Measurements from ENCODE around the gene LRRC3C. TPM values are rescaled to one million over a fixed set of nuclear protein-coding genes. Genes with fewer than 3 reads are reported as not detected.

The LRRC3C gene
- total RNA-seq, 1 donor from 2014 or later = not detected

- H3K4me1 Mint-ChIP-seq (ENCODE audit: low read depth) = peaks cover 11% of the 10 kb centered on the region
- DNase-seq (ENCODE audit: low spot score, unreplicated experiment) = peak; percentile 97
- no peaks in the 10 kb centered on the region for H3K9me3 Mint-ChIP-seq (ENCODE audit: low read depth)
- H3K4me3 Mint-ChIP-seq (ENCODE audit: low read depth) = peak within 1 kb of the TSS; percentile 86
- peaks cover 8% of the 10 kb centered on the region for H3K27me3 Mint-ChIP-seq
- peak within 1 kb of the TSS; percentile 96 for H3K27ac Mint-ChIP-seq
- peak; percentile 61 for TF ChIP-seq CTCF (IDR thresholded peaks at IDR 0.05; ENCODE audit: unreplicated experiment)
- peaks cover 8% of the 10 kb centered on the region for H3K36me3 Mint-ChIP-seq (ENCODE audit: insufficient read depth)
Observed at GRCh38 chr17:39980351-39981206, 53.0 kb downstream of the LRRC3C start, which contains the start of gene PSMD3. Gene PSMD3 (plus strand): TSS chr17:39980807. CDS start chr17:39980971, 164 bp downstream.

- Mint-ChIP-seq H3K27me3 (peaks cover 5% of the 10 kb centered on the region), H3K27ac (peak overlapping the region; percentile 96), H3K4me3 (ENCODE audit: low read depth) (peak overlapping the region; percentile 86), H3K36me3 (ENCODE audit: insufficient read depth) (peaks cover 11% of the 10 kb centered on the region), H3K4me1 (ENCODE audit: low read depth) (peaks cover 11% of the 10 kb centered on the region), H3K9me3 (ENCODE audit: low read depth) (no peaks in the 10 kb centered on the region)
- no peak for TF ChIP-seq CTCF (IDR thresholded peaks at IDR 0.05; ENCODE audit: unreplicated experiment)
- no peak for DNase-seq (ENCODE audit: low spot score, unreplicated experiment)
Observed at GRCh38 chr17:39981207-39981741, 53.7 kb downstream of the LRRC3C start.

GRCh38 chr17:39981766-39982375 is 54.3 kb downstream of the LRRC3C start:
- DNase-seq (ENCODE audit: low spot score, unreplicated experiment) = no peak
- H3K9me3 Mint-ChIP-seq (ENCODE audit: low read depth) = no peaks in the 10 kb centered on the region
- peak overlapping the region; percentile 96 for H3K27ac Mint-ChIP-seq
- TF ChIP-seq CTCF (IDR thresholded peaks at IDR 0.05; ENCODE audit: unreplicated experiment) = no peak
- peaks cover 5% of the 10 kb centered on the region for H3K27me3 Mint-ChIP-seq
- H3K4me1 Mint-ChIP-seq (ENCODE audit: low read depth) = peaks cover 11% of the 10 kb centered on the region
- peaks cover 12% of the 10 kb centered on the region for H3K36me3 Mint-ChIP-seq (ENCODE audit: insufficient read depth)
- H3K4me3 Mint-ChIP-seq (ENCODE audit: low read depth) = peak overlapping the region; percentile 86

GRCh38 chr17:39988206-39988810 is 60.8 kb downstream of the LRRC3C start:
- no peaks in the 10 kb centered on the region for H3K27me3 Mint-ChIP-seq
- DNase-seq (ENCODE audit: low spot score, unreplicated experiment) = no peak
- no peaks in the 10 kb centered on the region for H3K4me1 Mint-ChIP-seq (ENCODE audit: low read depth)
- no peaks in the 10 kb centered on the region for H3K9me3 Mint-ChIP-seq (ENCODE audit: low read depth)
- no peak overlapping the region for H3K4me3 Mint-ChIP-seq (ENCODE audit: low read depth)
- H3K27ac Mint-ChIP-seq = no peak overlapping the region
- no peak for TF ChIP-seq CTCF (IDR thresholded peaks at IDR 0.05; ENCODE audit: unreplicated experiment)
- H3K36me3 Mint-ChIP-seq (ENCODE audit: insufficient read depth) = peaks cover 42% of the 10 kb centered on the region

- H3K9me3 Mint-ChIP-seq (ENCODE audit: low read depth) = no peaks in the 10 kb centered on the region
- peak overlapping the region; percentile 18 for H3K27ac Mint-ChIP-seq
- no peaks in the 10 kb centered on the region for H3K4me1 Mint-ChIP-seq (ENCODE audit: low read depth)
- peaks cover 34% of the 10 kb centered on the region for H3K36me3 Mint-ChIP-seq (ENCODE audit: insufficient read depth)
- no peak for DNase-seq (ENCODE audit: low spot score, unreplicated experiment)
- no peak for TF ChIP-seq CTCF (IDR thresholded peaks at IDR 0.05; ENCODE audit: unreplicated experiment)
- H3K4me3 Mint-ChIP-seq (ENCODE audit: low read depth) = no peak overlapping the region
- H3K27me3 Mint-ChIP-seq = no peaks in the 10 kb centered on the region
Observed at GRCh38 chr17:39994448-39994847, 66.9 kb downstream of the LRRC3C start.
